Hematopoietic multipotent progenitor cell treated with erythropoietin and hydrocortisone succinate and interleukin-3 and kit ligand, for 6 days (in vitro differentiated cells): ENCODE measurements around the gene SAFB.

Source experiments
- DNase-seq: peaks from one replicate; pipeline ENCODE4 v3.0.0-alpha.2; 2015

SAFB gene

GRCh38 chr19:5703819-5704818, 81.2 kb downstream of the SAFB start:
- no peak for DNase-seq

- no peak for DNase-seq
Measured at GRCh38 chr19:5705552-5705951, 82.7 kb downstream of the SAFB start.

- no peak for DNase-seq
Measured at GRCh38 chr19:5706876-5707573, 84.1 kb downstream of the SAFB start.

- no peak for DNase-seq
Measured at GRCh38 chr19:5707576-5708575, 85.0 kb downstream of the SAFB start.

GRCh38 chr19:5711025-5711424, 88.1 kb downstream of the SAFB start:
- DNase-seq, result no peak

- no peak for DNase-seq
Measured at GRCh38 chr19:5711713-5712161, 88.9 kb downstream of the SAFB start.

- DNase-seq, result no peak
Measured at GRCh38 chr19:5713228-5713627, 90.3 kb downstream of the SAFB start.

- DNase-seq, result no peak
Measured at GRCh38 chr19:5714816-5715215, 91.9 kb downstream of the SAFB start.

- DNase-seq, result no peak
Measured at GRCh38 chr19:5717215-5717935, 94.5 kb downstream of the SAFB start.
